Hepatocyte (in vitro differentiated cells): ENCODE results near the gene FNDC1. TPM values are rescaled to one million over a fixed set of nuclear protein-coding genes. Genes with fewer than 3 reads are reported as not detected.
A peak's percentile ranks its signal among the peaks of the same experiment; 100 is the strongest.

Experiments used
- DNase-seq: peaks from one replicate; pipeline ENCODE4 v3.0.0-alpha.2; 2016; ENCODE audit warnings: low spot score
- H2AFZ ChIP-seq: fragments of 200-600 bp; sonication (generic); 2 replicates; pipeline ENCODE4 v1.6.0; 2016; ENCODE audit warnings: antibody characterized with exemption, mild to moderate bottlenecking
- H3K27ac ChIP-seq: fragments of 200-600 bp; sonication (generic); 2 replicates; pipeline ENCODE4 v1.5.1; 2016; ENCODE audit warnings: mild to moderate bottlenecking
- H3K27me3 ChIP-seq: fragments of 200-600 bp; sonication (generic); 2 replicates; pipeline ENCODE4 v1.6.1; 2016
- H3K36me3 ChIP-seq: fragments of 200-600 bp; sonication (generic); replicated peaks from 2 replicates; pipeline ENCODE4 v1.5.1; 2016; ENCODE audit warnings: low read depth; ENCODE audit not compliant: insufficient read depth
- H3K4me1 ChIP-seq: fragments of 200-600 bp; sonication (generic); 2 replicates; pipeline ENCODE4 v1.5.1; 2016; ENCODE audit warnings: mild to moderate bottlenecking, moderate library complexity; ENCODE audit not compliant: insufficient read depth
- H3K4me2 ChIP-seq: fragments of 200-600 bp; sonication (generic); 2 replicates; pipeline ENCODE4 v1.6.0; 2016
- H3K4me3 ChIP-seq: fragments of 200-600 bp; sonication (generic); 2 replicates; pipeline ENCODE4 v1.5.1; 2016; ENCODE audit warnings: mild to moderate bottlenecking
- H3K79me2 ChIP-seq: fragments of 200-600 bp; sonication (generic); 2 replicates; pipeline ENCODE4 v1.6.0; 2017; ENCODE audit warnings: mild to moderate bottlenecking
- H3K9me2 ChIP-seq: fragments of 200-600 bp; sonication (generic); replicated peaks from 2 replicates; pipeline ENCODE4 v1.6.0; 2017; ENCODE audit warnings: mild to moderate bottlenecking; ENCODE audit not compliant: insufficient read depth
- H3K9me3 ChIP-seq: fragments of 200-600 bp; sonication (generic); 2 replicates; pipeline ENCODE4 v1.5.1; 2016; ENCODE audit warnings: low read depth, mild to moderate bottlenecking
- H4K20me1 ChIP-seq: fragments of 200-600 bp; sonication (generic); 2 replicates; pipeline ENCODE4 v1.6.0; 2016; ENCODE audit warnings: mild to moderate bottlenecking; ENCODE audit not compliant: insufficient read depth, poor library complexity, severe bottlenecking
- CTCF ChIP-seq: fragments of 200-600 bp; sonication (generic); IDR thresholded peaks from 2 replicates; pipeline ENCODE4 v1.5.1; 2016; ENCODE audit warnings: antibody characterized with exemption, mild to moderate bottlenecking; ENCODE audit not compliant: poor library complexity
- EZH2 ChIP-seq: fragments of 200-600 bp; sonication (generic); IDR thresholded peaks from 2 replicates; pipeline ENCODE4 v1.6.1; 2016; ENCODE audit warnings: antibody characterized with exemption, mild to moderate bottlenecking, borderline replicate concordance
- EZH2phosphoT487 ChIP-seq: fragments of 200-600 bp; sonication (generic); IDR thresholded peaks from one replicate; pipeline ENCODE4 v1.6.1; 2018; ENCODE audit warnings: antibody characterized with exemption, mild to moderate bottlenecking, low read depth, moderate library complexity; ENCODE audit not compliant: unreplicated experiment, severe bottlenecking
- WGBS: methylation state at CpG from one replicate; pipeline ENCODE4 v1.1.6; 2016; ENCODE audit warnings: low lambda C conversion rate; ENCODE audit errors: missing lambda C conversion rate; 5-methylcytosine and 5-hydroxymethylcytosine counted together
- polyA plus RNA-seq: library from polyadenylated mRNA; unstranded; fragments of >200 nt; fragmentation: Nextera tagmentation; extraction: Ambion mirVana; gene quantifications from 2 replicates; pipeline ENCODE4 v1.2.1, GENCODE V29; 2016
- total RNA-seq: library from RNA; depleted of rRNA; stranded (reverse); fragments of >200 nt; gene quantifications from 2 replicates; pipeline ENCODE4 v1.2.3, GENCODE V29; 2014

Gene FNDC1
- total and polyA plus RNA-seq, 2 experiments from 2014 or later, result 1.3 to 1.7 TPM

GRCh38 chr6:159134701-159135364 is 34.4 kb upstream of the FNDC1 start:
- 34% methylated on average over 9 of the region's 9 CpGs for WGBS
- H3K36me3 ChIP-seq, result no peaks in the 10 kb centered on the region

DNA sequence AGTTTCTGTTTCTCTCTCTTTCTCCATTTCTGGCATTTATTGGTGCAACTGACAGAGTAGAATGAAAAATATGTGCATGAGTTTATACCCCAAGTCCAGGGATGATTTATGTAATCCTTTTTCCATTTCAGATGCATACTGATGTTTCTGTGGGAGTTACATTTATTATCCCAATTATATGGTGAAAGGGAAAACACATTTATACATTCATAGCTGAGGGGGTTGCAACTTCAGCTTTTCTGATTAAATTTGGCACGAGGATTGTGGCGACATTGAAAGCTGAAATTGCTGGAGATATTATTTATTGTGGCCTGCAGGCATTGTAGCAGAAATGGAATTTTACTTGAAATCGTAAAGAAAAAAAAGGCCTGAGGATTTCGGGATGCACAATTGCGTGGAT is 31.5 kb upstream of the FNDC1 start:
- no peaks in the 10 kb centered on the region for H4K20me1 ChIP-seq
- no peaks in the 10 kb centered on the region for H3K4me1 ChIP-seq
- H3K9me3 ChIP-seq, result no peaks in the 10 kb centered on the region
- H3K4me3 ChIP-seq, result no peak overlapping the region
- H3K27me3 ChIP-seq, result no peaks in the 10 kb centered on the region
- no peak overlapping the region for H3K4me2 ChIP-seq
- no peak overlapping the region for H2AFZ ChIP-seq
- 57% methylated on average over 5 of the region's 5 CpGs for WGBS
- H3K36me3 ChIP-seq, result no peaks in the 10 kb centered on the region
- no peak overlapping the region for H3K27ac ChIP-seq
- H3K79me2 ChIP-seq, result no peaks in the 10 kb centered on the region
- no peak for DNase-seq
- TF ChIP-seq CTCF, result no peak
- TF ChIP-seq EZH2, result no peak
- TF ChIP-seq EZH2phosphoT487, result no peak
- H3K9me2 ChIP-seq, result no peaks in the 10 kb centered on the region

More at GRCh38 chr6:159134701-159135364, 34.4 kb upstream of the FNDC1 start:
- no peaks in the 10 kb centered on the region for H3K9me3 ChIP-seq
- no peak for TF ChIP-seq EZH2
- TF ChIP-seq EZH2phosphoT487, result no peak
- TF ChIP-seq CTCF, result peak; percentile 79
- H3K27me3 ChIP-seq, result no peaks in the 10 kb centered on the region
- H3K4me2 ChIP-seq, result no peak overlapping the region
- H3K4me1 ChIP-seq, result no peaks in the 10 kb centered on the region
- H3K4me3 ChIP-seq, result no peak overlapping the region
- H3K27ac ChIP-seq, result no peak overlapping the region
- H3K79me2 ChIP-seq, result no peaks in the 10 kb centered on the region
- no peaks in the 10 kb centered on the region for H3K9me2 ChIP-seq
- peak; percentile 78 for DNase-seq
- H2AFZ ChIP-seq, result no peak overlapping the region
- no peaks in the 10 kb centered on the region for H4K20me1 ChIP-seq

DNA sequence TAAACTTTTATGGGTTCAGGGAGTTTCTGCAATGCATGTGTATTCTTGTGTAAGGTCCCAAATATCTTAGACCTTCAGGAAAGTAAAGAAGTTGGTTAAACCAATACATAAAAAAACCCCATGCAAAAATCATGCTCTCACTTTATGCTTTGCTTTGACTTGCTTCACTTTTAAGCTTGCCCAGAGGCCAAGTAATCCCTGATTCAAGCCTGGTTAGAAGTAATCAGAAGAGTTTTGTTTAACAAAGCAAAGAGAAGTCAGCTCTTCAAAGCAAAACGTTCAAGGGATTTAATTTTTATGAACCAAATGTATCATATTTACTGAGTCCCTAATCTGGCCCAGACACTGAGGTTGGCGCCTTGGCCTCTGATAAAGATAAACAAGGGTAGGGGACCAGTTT is 26.7 kb upstream of the FNDC1 start:
- no peak for DNase-seq
- WGBS, result 45% methylated on average over 2 of the region's 2 CpGs
- Histone ChIP-seq H2AFZ (no peak overlapping the region), H3K9me2 (no peaks in the 10 kb centered on the region), H3K27ac (no peak overlapping the region), H3K4me3 (no peak overlapping the region), H3K79me2 (no peaks in the 10 kb centered on the region), H3K36me3 (no peaks in the 10 kb centered on the region), H3K27me3 (no peaks in the 10 kb centered on the region), H3K9me3 (no peaks in the 10 kb centered on the region), H3K4me2 (no peak overlapping the region), H3K4me1 (no peaks in the 10 kb centered on the region), H4K20me1 (no peaks in the 10 kb centered on the region)
- no peak for TF ChIP-seq EZH2phosphoT487
- TF ChIP-seq CTCF, result no peak
- TF ChIP-seq EZH2, result no peak
